ENCODE measurements around the gene PFKFB3.

The PFKFB3 gene

GRCh38 chr10:6300784-6301460, 98.2 kb downstream of the PFKFB3 start:
- DNase-seq (ENCODE audit: low read depth): no peak

GRCh38 chr10:6301488-6302075, 98.8 kb downstream of the PFKFB3 start:
- no peak for DNase-seq (ENCODE audit: low read depth)
